IMR-90 (cell line): ENCODE data around the gene SMTN. TPM values are rescaled to one million over a fixed set of nuclear protein-coding genes. Genes with fewer than 3 reads are reported as not detected.
A peak's percentile ranks its signal among the peaks of the same experiment; 100 is the strongest.

Experiments
- ATAC-seq: fragments of 200-7000 bp; cut with Tn5 transposase; 2 replicates; pipeline ENCODE4 v1.9.1; 2020; ENCODE audit warnings: low read depth, mild to moderate bottlenecking, moderate library complexity
- BruUV-seq: library from RNA; stranded (reverse); fragments of 400-500 nt; replicated peaks from 2 replicates; lab custom pipeline; 2021; lab: Mats Ljungman, UMichigan
- CTCF ChIA-PET: fragments of 300-600 bp; formaldehyde crosslinking; extraction: SDS; loops from one replicate; lab custom pipeline; 2021; ENCODE audit warnings: antibody characterized with exemption; lab: Yijun Ruan, JAX
- POLR2A ChIA-PET: fragments of 300-600 bp; sonication (Branson Sonifier 250); formaldehyde crosslinking; loops from one replicate; lab custom pipeline; 2022; ENCODE audit warnings: antibody characterized with exemption; ENCODE audit not compliant: unreplicated experiment; lab: Charles Lee
- DNase-seq: peaks from one replicate; pipeline ENCODE4 v3.0.0; 2013
- H2AFZ ChIP-seq: replicated peaks from 2 replicates; pipeline ENCODE3; 2013; ENCODE audit warnings: low read length, mild to moderate bottlenecking; ENCODE audit not compliant: poor library complexity
- H2AK5ac ChIP-seq: 2 replicates; pipeline ENCODE4 v1.6.1; 2013; ENCODE audit warnings: low read depth, low read length, inconsistent platforms
- H2AK9ac ChIP-seq: replicated peaks from 2 replicates; pipeline ENCODE3; 2013; ENCODE audit warnings: mild to moderate bottlenecking, low read depth, low read length, moderate library complexity; ENCODE audit not compliant: poor library complexity
- H2BK120ac ChIP-seq: 2 replicates; pipeline ENCODE4 v1.6.1; 2013; ENCODE audit warnings: low read depth, low read length, inconsistent platforms
- H2BK15ac ChIP-seq: 3 replicates; pipeline ENCODE4 v1.6.1; 2013; ENCODE audit warnings: low read depth, low read length, inconsistent platforms
- H2BK20ac ChIP-seq: 2 replicates; pipeline ENCODE4 v1.6.1; 2013; ENCODE audit warnings: low read depth, mild to moderate bottlenecking, inconsistent platforms, low read length, moderate library complexity
- H2BK5ac ChIP-seq: 2 replicates; pipeline ENCODE4 v1.6.1; 2013; ENCODE audit warnings: mild to moderate bottlenecking, low read depth, low read length, inconsistent platforms; ENCODE audit not compliant: poor library complexity, severe bottlenecking
- H3K14ac ChIP-seq: replicated peaks from 2 replicates; pipeline ENCODE4 v1.6.1; 2013; ENCODE audit warnings: low read depth, low read length, inconsistent platforms
- H3K18ac ChIP-seq: 2 replicates; pipeline ENCODE4 v1.6.1; 2013; ENCODE audit warnings: low read depth, low read length, control low read depth
- H3K23ac ChIP-seq: 2 replicates; pipeline ENCODE4 v1.6.1; 2013; ENCODE audit warnings: low read depth, low read length, inconsistent platforms
- H3K27ac ChIP-seq: 2 replicates; pipeline ENCODE4 v1.5.1; 2013; ENCODE audit warnings: mild to moderate bottlenecking, control low read depth, low read length; ENCODE audit not compliant: insufficient read depth
- H3K27me3 ChIP-seq: 2 replicates; pipeline ENCODE4 v1.6.1; 2013; ENCODE audit warnings: low read length; ENCODE audit not compliant: control insufficient read depth, insufficient read depth
- H3K36me3 ChIP-seq: 2 replicates; pipeline ENCODE4 v1.6.1; 2013; ENCODE audit warnings: low read length, mixed read lengths; ENCODE audit not compliant: control insufficient read depth, insufficient read depth
- H3K4ac ChIP-seq: 2 replicates; pipeline ENCODE4 v1.6.1; 2013; ENCODE audit warnings: low read depth, low read length, inconsistent platforms
- H3K4me1 ChIP-seq: 2 replicates; pipeline ENCODE4 v1.6.1; 2013; ENCODE audit warnings: low read length, mixed read lengths; ENCODE audit not compliant: control insufficient read depth, insufficient read depth
- H3K4me2 ChIP-seq: 2 replicates; pipeline ENCODE4 v1.6.1; 2013; ENCODE audit warnings: low read depth, mild to moderate bottlenecking, control low read depth, low read length, moderate library complexity
- H3K4me3 ChIP-seq: 2 replicates; pipeline ENCODE4 v1.5.1; 2013; ENCODE audit warnings: low read depth, mild to moderate bottlenecking, control low read depth, low read length, moderate library complexity; ENCODE audit not compliant: insufficient read depth
- H3K56ac ChIP-seq: 2 replicates; pipeline ENCODE4 v1.6.1; 2013; ENCODE audit warnings: low read length, inconsistent platforms; ENCODE audit not compliant: insufficient read depth; ENCODE audit errors: extremely low read depth
- H3K79me1 ChIP-seq, 2 experiments: 2 replicates each; pipeline ENCODE4 v1.6.1; 2013; ENCODE audit warnings: low read length in 2 of 2, inconsistent platforms in 1 of 2, low read depth in 1 of 2
- H3K9ac ChIP-seq: 2 replicates; pipeline ENCODE4 v1.6.1; 2013; ENCODE audit warnings: low read depth, low read length, control low read depth
- H3K9me1 ChIP-seq: 2 replicates; pipeline ENCODE4 v1.6.1; 2013; ENCODE audit warnings: low read length, inconsistent platforms; ENCODE audit not compliant: insufficient read depth
- H3K9me3 ChIP-seq: 2 replicates; pipeline ENCODE4 v1.6.1; 2013; ENCODE audit warnings: low read length; ENCODE audit not compliant: control insufficient read depth, insufficient read depth
- H4K20me1 ChIP-seq: 2 replicates; pipeline ENCODE4 v1.6.1; 2013; ENCODE audit warnings: low read length, inconsistent platforms; ENCODE audit not compliant: insufficient read depth
- H4K5ac ChIP-seq: 2 replicates; pipeline ENCODE4 v1.6.1; 2013; ENCODE audit warnings: mild to moderate bottlenecking, low read depth, low read length, control low read depth
- H4K8ac ChIP-seq, 2 experiments: 2 replicates each; pipeline ENCODE4 v1.6.1; 2013; ENCODE audit warnings: low read depth in 2 of 2, low read length in 2 of 2, control low read depth in 1 of 2, inconsistent platforms in 1 of 2
- H4K91ac ChIP-seq: 2 replicates; pipeline ENCODE4 v1.6.1; 2013; ENCODE audit warnings: low read depth, low read length, inconsistent platforms; ENCODE audit not compliant: insufficient read depth
- BHLHE40 ChIP-seq: fragments of 150-350 bp; IDR thresholded peaks from 2 replicates; pipeline ENCODE4 v1.6.1; 2016; ENCODE audit warnings: mild to moderate bottlenecking, low read depth, low read length
- CEBPB ChIP-seq: IDR thresholded peaks from 2 replicates; pipeline ENCODE4 v1.6.1; 2012; ENCODE audit warnings: low read depth, low read length, improper control_type of control experiment
- CHD1 ChIP-seq: IDR thresholded peaks from 2 replicates; pipeline ENCODE4 v1.6.1; 2012; ENCODE audit warnings: low read depth, low read length, improper control_type of control experiment
- CTCF ChIP-seq: conservative IDR thresholded peaks from 2 replicates; pipeline ENCODE4 v1.5.1; 2012; ENCODE audit warnings: mild to moderate bottlenecking, low read depth, low read length, improper control_type of control experiment
- ELK1 ChIP-seq: fragments of 150-350 bp; IDR thresholded peaks from 2 replicates; pipeline ENCODE4 v1.6.1; 2016; ENCODE audit warnings: low read depth, mild to moderate bottlenecking, low read length, moderate library complexity, borderline replicate concordance
- FOS ChIP-seq: fragments of 150-350 bp; IDR thresholded peaks from 2 replicates; pipeline ENCODE4 v1.6.1; 2016; ENCODE audit warnings: low read depth, low read length
- MAFK ChIP-seq: IDR thresholded peaks from 2 replicates; pipeline ENCODE4 v1.6.1; 2012; ENCODE audit warnings: low read depth, low read length, improper control_type of control experiment
- MAZ ChIP-seq: IDR thresholded peaks from 2 replicates; pipeline ENCODE4 v1.6.1; 2012; ENCODE audit warnings: low read depth, mild to moderate bottlenecking, low read length, improper control_type of control experiment, moderate library complexity, borderline replicate concordance
- MXI1 ChIP-seq: IDR thresholded peaks from 2 replicates; pipeline ENCODE4 v1.6.1; 2012; ENCODE audit warnings: low read depth, mild to moderate bottlenecking, low read length, moderate library complexity, borderline replicate concordance
- NFE2L2 ChIP-seq: fragments of 150-350 bp; IDR thresholded peaks from 2 replicates; pipeline ENCODE4 v1.6.1; 2016; ENCODE audit warnings: low read depth, mild to moderate bottlenecking, low read length
- POLR2A ChIP-seq: IDR thresholded peaks from 2 replicates; pipeline ENCODE4 v1.6.1; 2012; ENCODE audit warnings: mild to moderate bottlenecking, low read depth, low read length
- RAD21 ChIP-seq: IDR thresholded peaks from 2 replicates; pipeline ENCODE4 v1.6.1; 2012; ENCODE audit warnings: low read length, improper control_type of control experiment
- RCOR1 ChIP-seq: IDR thresholded peaks from 2 replicates; pipeline ENCODE4 v1.6.1; 2012; ENCODE audit warnings: mild to moderate bottlenecking, low read length, improper control_type of control experiment; ENCODE audit not compliant: insufficient replicate concordance
- RFX5 ChIP-seq: IDR thresholded peaks from 2 replicates; pipeline ENCODE4 v1.8.0; 2012; ENCODE audit warnings: low read depth, mild to moderate bottlenecking, low read length, moderate library complexity
- SMC3 ChIP-seq: fragments of 150-350 bp; IDR thresholded peaks from 2 replicates; pipeline ENCODE4 v1.6.1; 2016; ENCODE audit warnings: low read depth, mild to moderate bottlenecking, antibody characterized with exemption, low read length, moderate library complexity
- USF2 ChIP-seq: fragments of 150-350 bp; IDR thresholded peaks from 2 replicates; pipeline ENCODE4 v1.6.1; 2017; ENCODE audit warnings: mild to moderate bottlenecking, antibody characterized with exemption, low read length, low read depth
- WGBS, 2 experiments: methylation state at CpG; one replicate each; pipeline versions ENCODE4 v1.1.5 to v1.1.7; 2013; ENCODE audit warnings: missing lambda C conversion rate in 2 of 2; ENCODE audit not compliant: insufficient read length in 1 of 2; ENCODE audit errors: extremely low coverage in 2 of 2; 5-methylcytosine and 5-hydroxymethylcytosine counted together
- dilution Hi-C: fragments of 300-500 bp; cut with HindIII; formaldehyde crosslinking; loops from one replicate; pipeline ENCODE4 v1.14.3; 2018; ENCODE audit warnings: low sequenced_read_pairs; ENCODE audit not compliant: unreplicated experiment
- in situ Hi-C: fragments of 300-500 bp; cut with MboI; formaldehyde crosslinking; loops from 3 replicates; pipeline ENCODE4 v1.14.3; 2019; ENCODE audit warnings: low sequenced_read_pairs, inconsistent platforms, mixed read lengths
- intact Hi-C: fragments of 100-400 bp; cut with micrococcal nuclease; formaldehyde crosslinking; loops from 2 replicates; pipeline ENCODE4 v1.10.0; 2022
- polyA plus RNA-seq, 3 experiments: library from polyadenylated mRNA; depleted of rRNA; stranded (reverse); fragments of >200 nt; gene quantifications; 2 replicates each; pipeline ENCODE4 v1.2.3, GENCODE V29; 2012; ENCODE audit warnings: low replicate concordance in 1 of 3
- total RNA-seq: library from RNA; depleted of rRNA; stranded (reverse); fragments of >200 nt; gene quantifications from 2 replicates; pipeline ENCODE4 v1.2.3, GENCODE V29; 2012

SMTN gene
- total and polyA plus RNA-seq, 2 of the 4 experiments (the other 2 are of a cell fraction) = 53.6 to 63.7 TPM

GRCh38 chr22:31094021-31094551 lies 13.0 kb downstream of the SMTN start:
- H3K4ac ChIP-seq = no peak overlapping the region
- ATAC-seq (no peak), DNase-seq (no peak)
- peaks cover 8% of the 10 kb centered on the region; the same call in 1 of the 2 replicates for H4K20me1 ChIP-seq
- BruUV-seq = no TSS peak
- in situ Hi-C loops = no loop called here
- H3K9me3 ChIP-seq = no peaks in the 10 kb centered on the region
- H2BK20ac ChIP-seq = no peak overlapping the region
- WGBS, 2 experiments = 80% methylated on average over 1 of the region's 5 CpGs; no CpG with 5 or more reads in 1 of the 2 experiments
- H4K91ac ChIP-seq = no peak overlapping the region
- TF ChIP-seq CEBPB (no peak), MAFK (no peak), ELK1 (no peak), POLR2A (no peak), BHLHE40 (no peak), MXI1 (no peak), RFX5 (no peak), CHD1 (no peak), MAZ (no peak), SMC3 (no peak), RCOR1 (no peak), USF2 (no peak), FOS (no peak), RAD21 (no peak), NFE2L2 (no peak), CTCF (no peak)
- H3K4me3 ChIP-seq = no peak overlapping the region
- no peaks in the 10 kb centered on the region for H3K27me3 ChIP-seq
- H3K79me1 ChIP-seq = peaks cover 26 to 49% of the 10 kb centered on the region in 2 experiments
- H2BK120ac ChIP-seq = no peak overlapping the region
- intact Hi-C loops = no loop called here
- H3K27ac ChIP-seq = no peak overlapping the region
- H4K8ac ChIP-seq = no peak overlapping the region
- no peak overlapping the region for H3K9ac ChIP-seq
- dilution Hi-C loops = no loop called here
- peaks cover 7% of the 10 kb centered on the region for H3K4me1 ChIP-seq
- H2AFZ ChIP-seq = no peak overlapping the region
- H2AK5ac ChIP-seq = no peak overlapping the region
- peaks cover 84% of the 10 kb centered on the region for H3K36me3 ChIP-seq
- peak overlapping the region; percentile 55 for H2AK9ac ChIP-seq
- H3K9me1 ChIP-seq = peaks cover under 1% of the 10 kb centered on the region; the same call in 1 of the 2 replicates
- no peak overlapping the region for H3K14ac ChIP-seq
- H3K23ac ChIP-seq = no peak overlapping the region
- ChIA-PET CTCF (no interaction called here), POLR2A (interaction anchor here (0.6 kb wide), 1 partner anchor 9 kb away, joined by 4 read pairs; no protein-coding TSS in a partner anchor)
- no peak overlapping the region for H2BK15ac ChIP-seq
- no peak overlapping the region for H3K18ac ChIP-seq
- no peak overlapping the region for H4K5ac ChIP-seq
- no peak overlapping the region for H2BK5ac ChIP-seq
- no peak overlapping the region for H3K4me2 ChIP-seq
- no peak overlapping the region for H3K56ac ChIP-seq
